ENCODE results near the gene LOXL4.

DNA sequence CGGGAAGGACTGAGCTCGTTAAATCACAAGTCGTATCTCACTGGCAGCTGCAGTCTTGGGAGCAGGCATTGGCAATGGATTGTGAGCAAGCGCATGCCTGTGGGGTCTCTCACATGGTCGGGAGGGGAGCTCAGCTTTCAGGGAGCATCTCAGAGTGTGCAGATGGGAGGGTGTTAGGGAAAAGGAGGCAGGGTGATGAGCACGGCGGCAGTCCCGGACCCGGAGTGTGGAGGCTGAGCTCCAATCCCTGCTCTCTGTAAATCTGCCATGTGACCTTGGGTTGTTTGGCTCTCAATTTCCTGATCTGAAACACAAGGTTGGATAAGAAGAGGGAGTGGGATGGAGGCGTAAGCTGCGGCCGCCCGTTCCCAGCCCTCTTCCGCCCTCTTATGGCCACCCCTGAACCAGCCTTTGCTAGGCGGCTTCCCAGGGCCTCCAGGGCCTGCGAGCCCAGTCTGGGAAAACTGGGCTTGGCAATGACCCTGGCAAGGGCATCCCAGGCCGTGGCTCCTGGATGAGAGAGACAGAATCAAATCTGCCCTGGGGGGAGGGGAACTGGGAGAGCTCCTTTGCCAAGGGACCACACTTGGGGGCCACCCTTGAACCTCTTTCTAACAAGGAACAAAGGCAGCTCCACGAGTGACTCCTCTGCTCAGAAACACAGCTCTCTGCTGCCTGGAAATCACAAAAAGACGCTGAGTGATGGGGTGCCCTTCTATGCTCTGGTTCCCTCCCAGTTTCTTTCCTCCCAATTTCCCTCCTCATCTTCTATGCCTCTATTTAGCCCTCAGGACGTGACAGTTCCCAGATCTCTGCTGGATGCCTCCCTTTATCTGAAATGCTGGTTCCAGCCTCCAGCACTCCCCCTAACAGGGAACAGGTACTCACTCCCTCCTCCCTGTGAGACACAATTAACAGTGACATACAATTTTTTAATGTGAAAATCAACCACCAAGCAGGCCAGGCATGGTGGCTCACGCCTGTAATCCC is 41.7 kb upstream of the LOXL4 start:
- TF ChIP-seq YY1 (IDR thresholded peaks at IDR 0.05; ENCODE audit: insufficient read depth, insufficient read length) (no peak), ZNF274 (IDR thresholded peaks at IDR 0.05; ENCODE audit: low read depth, low read length) (no peak)
